Activated T-cell treated with anti-CD3 and anti-CD28 coated beads, Interleukin-2, amount 50 U/mL, for 4 hours (primary cell): ENCODE measurements around the gene SLC24A3. TPM values are rescaled to one million over a fixed set of nuclear protein-coding genes. Genes with fewer than 3 reads are reported as not detected.

Experiments used
- ATAC-seq, 2 donors: fragments of 200-7000 bp; cut with Tn5 transposase; one replicate each; pipeline ENCODE4 v1.10.0; 2021
- DNase-seq: peaks from one replicate; pipeline ENCODE4 v3.0.0-alpha.2; 2020
- H3K27me3 Mint-ChIP-seq: one replicate; pipeline ENCODE4 v1.8.0; 2021; ENCODE audit warnings: low read depth, mixed read lengths
- H3K36me3 Mint-ChIP-seq: one replicate; pipeline ENCODE4 v1.8.0; 2022; ENCODE audit warnings: mixed read lengths; ENCODE audit not compliant: insufficient read depth
- H3K4me1 Mint-ChIP-seq: one replicate; pipeline ENCODE4 v1.8.0; 2021; ENCODE audit warnings: low read depth, mixed read lengths
- H3K4me3 Mint-ChIP-seq: one replicate; pipeline ENCODE4 v1.8.0; 2021; ENCODE audit warnings: mild to moderate bottlenecking, moderate library complexity, mixed read lengths
- H3K9me3 Mint-ChIP-seq: one replicate; pipeline ENCODE4 v1.8.0; 2021; ENCODE audit warnings: mixed read lengths
- total RNA-seq, 3 donors: library from RNA; stranded (reverse); gene quantifications; one replicate each; pipeline ENCODE4 v1.2.1, GENCODE V29; 2021

Gene SLC24A3
- total RNA-seq, 3 donors from 2014 or later = 0.05 to 0.10 TPM; not detected in 1

- DNase-seq (no peak), ATAC-seq (no peak)
- no peaks in the 10 kb centered on the region for H3K9me3 Mint-ChIP-seq
- no peaks in the 10 kb centered on the region for H3K36me3 Mint-ChIP-seq
- peaks cover 17% of the 10 kb centered on the region for H3K27me3 Mint-ChIP-seq
- H3K4me3 Mint-ChIP-seq = no peak overlapping the region
- no peaks in the 10 kb centered on the region for H3K4me1 Mint-ChIP-seq
Measured at GRCh38 chr20:19218411-19218810, 6.0 kb downstream of the SLC24A3 start.

DNA sequence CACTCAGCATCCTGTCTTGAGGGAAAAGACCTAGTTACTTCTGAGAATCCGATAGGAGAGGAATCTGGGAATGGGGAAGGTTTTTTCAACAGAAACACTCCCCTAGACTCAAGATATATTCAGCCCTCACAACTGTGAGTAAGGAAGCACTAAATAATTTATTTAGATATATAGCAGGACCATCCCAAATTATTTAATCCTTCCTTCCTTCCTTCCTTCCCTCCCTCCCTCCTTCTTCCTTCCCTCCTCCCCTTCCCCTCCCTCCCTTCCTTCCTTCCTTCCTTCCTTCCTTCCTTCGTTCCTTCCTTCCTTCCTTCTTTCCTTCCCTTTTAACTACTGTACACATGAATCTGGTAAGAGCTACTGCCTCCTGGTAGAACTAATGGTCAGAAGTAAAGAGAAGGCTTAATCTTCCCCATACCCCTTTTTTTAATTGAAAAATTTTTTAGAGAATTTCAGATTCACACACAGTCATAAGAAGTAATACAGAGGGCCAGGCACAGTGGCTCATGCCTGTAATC is 10.1 kb downstream of the SLC24A3 start:
- no peaks in the 10 kb centered on the region for H3K4me1 Mint-ChIP-seq
- no peaks in the 10 kb centered on the region for H3K36me3 Mint-ChIP-seq
- ATAC-seq (no peak), DNase-seq (no peak)
- H3K4me3 Mint-ChIP-seq = no peak overlapping the region
- peaks cover 4% of the 10 kb centered on the region for H3K27me3 Mint-ChIP-seq
- H3K9me3 Mint-ChIP-seq = peaks cover 4% of the 10 kb centered on the region

DNA sequence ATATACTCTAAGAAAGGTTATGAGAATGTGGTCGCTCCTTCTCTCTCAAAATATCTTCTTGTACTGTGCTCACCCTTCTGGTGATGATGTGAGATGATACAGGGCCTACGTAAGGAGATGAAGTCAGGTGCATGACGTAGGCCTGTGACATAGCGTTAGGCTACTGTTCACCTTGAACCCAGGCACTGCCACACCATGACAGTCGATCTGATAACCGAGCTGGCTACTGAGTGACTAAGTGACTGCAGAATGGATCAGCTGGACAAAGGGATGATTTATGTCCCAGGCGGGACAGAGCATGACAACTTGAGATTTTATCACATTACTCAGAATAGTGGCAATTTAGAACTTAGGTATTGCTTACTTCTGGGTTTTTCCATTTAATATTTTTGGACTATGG is 11.2 kb downstream of the SLC24A3 start:
- DNase-seq (no peak), ATAC-seq (no peak)
- Mint-ChIP-seq H3K27me3 (peaks cover 4% of the 10 kb centered on the region), H3K9me3 (peaks cover 4% of the 10 kb centered on the region), H3K4me1 (no peaks in the 10 kb centered on the region), H3K36me3 (no peaks in the 10 kb centered on the region), H3K4me3 (no peak overlapping the region)

- Mint-ChIP-seq H3K4me3 (no peak overlapping the region), H3K36me3 (no peaks in the 10 kb centered on the region), H3K9me3 (no peaks in the 10 kb centered on the region), H3K27me3 (peaks cover under 1% of the 10 kb centered on the region), H3K4me1 (no peaks in the 10 kb centered on the region)
- DNase-seq (no peak), ATAC-seq (no peak)
Measured at GRCh38 chr20:19231359-19232035, 19.1 kb downstream of the SLC24A3 start.

DNA sequence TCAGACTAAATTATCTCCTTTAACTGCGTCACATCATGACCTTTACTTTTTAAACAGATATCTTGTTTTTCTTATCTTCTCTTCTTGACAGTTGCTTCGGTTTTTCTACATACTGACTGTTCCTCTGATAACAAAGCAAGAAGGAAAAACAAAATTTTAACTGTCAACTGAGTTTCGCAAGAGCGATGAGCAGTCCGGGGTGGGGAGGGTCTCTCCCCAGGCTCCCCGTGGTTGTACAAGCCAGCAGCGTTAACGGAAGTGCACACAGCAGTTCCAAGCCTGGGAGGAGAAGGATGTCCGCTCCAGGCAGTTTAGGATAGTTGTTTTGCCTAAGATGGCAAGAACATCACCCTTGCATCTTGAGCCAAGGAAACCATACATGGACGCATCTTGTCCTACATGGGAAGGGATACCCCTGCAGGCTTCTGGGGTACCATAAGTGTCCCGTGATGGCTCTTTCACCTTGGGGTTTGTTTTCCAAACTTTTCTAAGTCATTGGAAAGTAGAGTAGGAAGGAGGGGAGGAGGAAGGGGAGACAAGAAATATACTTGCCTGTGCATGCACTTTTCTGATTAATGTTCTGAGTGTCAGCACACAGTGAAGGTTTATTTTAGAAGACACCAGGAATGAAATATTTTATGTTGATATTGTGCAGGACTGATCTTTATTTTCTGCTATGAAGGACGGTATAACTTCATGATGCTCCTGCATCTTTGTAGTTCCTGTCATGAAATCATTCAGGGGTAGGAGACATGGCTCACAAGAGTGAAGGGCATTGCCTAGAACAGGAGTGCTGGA is 20.8 kb downstream of the SLC24A3 start:
- Mint-ChIP-seq H3K36me3 (no peaks in the 10 kb centered on the region), H3K9me3 (no peaks in the 10 kb centered on the region), H3K4me1 (no peaks in the 10 kb centered on the region), H3K4me3 (no peak overlapping the region), H3K27me3 (peaks cover 2% of the 10 kb centered on the region)
- no peak for DNase-seq
- ATAC-seq = no peak

DNA sequence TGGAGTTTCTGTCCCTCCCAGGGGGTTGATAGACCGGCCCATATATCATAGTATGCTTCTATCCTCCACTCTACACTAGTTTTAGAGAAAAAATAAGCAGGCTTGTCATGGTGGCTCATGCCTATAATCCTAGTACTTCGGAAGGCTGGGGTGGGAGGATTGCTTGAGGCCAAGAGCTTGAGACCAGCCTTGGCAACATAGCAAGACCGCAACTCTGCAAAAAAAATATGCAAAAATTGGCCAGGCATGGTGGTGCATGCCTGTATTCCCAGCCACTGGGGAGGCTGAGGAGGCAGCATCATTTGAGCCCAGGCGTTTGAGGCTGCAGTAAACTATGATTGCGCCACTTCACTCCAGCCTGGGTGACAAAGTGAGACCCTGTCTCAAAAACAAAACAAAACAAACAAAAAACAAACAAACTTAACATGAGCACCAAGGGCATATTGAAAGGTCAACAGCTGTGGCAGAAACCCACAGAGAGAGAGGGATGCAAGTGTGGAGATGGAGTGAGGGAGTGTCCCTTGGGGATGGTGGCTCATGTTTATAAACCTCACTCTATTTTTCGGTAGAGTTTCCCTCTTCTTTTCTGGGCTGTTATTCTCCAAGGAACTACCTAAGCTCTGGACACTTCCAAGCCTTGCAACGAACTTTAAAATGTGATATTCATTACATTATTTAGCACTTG is 24.1 kb downstream of the SLC24A3 start:
- no peak overlapping the region for H3K4me3 Mint-ChIP-seq
- H3K4me1 Mint-ChIP-seq = no peaks in the 10 kb centered on the region
- no peaks in the 10 kb centered on the region for H3K9me3 Mint-ChIP-seq
- H3K27me3 Mint-ChIP-seq = peaks cover 2% of the 10 kb centered on the region
- DNase-seq = no peak
- H3K36me3 Mint-ChIP-seq = no peaks in the 10 kb centered on the region
- no peak for ATAC-seq

- Mint-ChIP-seq H3K4me3 (no peak overlapping the region), H3K4me1 (no peaks in the 10 kb centered on the region), H3K9me3 (no peaks in the 10 kb centered on the region), H3K27me3 (peaks cover 2% of the 10 kb centered on the region), H3K36me3 (no peaks in the 10 kb centered on the region)
- DNase-seq = no peak
- no peak for ATAC-seq
Measured at GRCh38 chr20:19241440-19241839, 29.0 kb downstream of the SLC24A3 start.

DNA sequence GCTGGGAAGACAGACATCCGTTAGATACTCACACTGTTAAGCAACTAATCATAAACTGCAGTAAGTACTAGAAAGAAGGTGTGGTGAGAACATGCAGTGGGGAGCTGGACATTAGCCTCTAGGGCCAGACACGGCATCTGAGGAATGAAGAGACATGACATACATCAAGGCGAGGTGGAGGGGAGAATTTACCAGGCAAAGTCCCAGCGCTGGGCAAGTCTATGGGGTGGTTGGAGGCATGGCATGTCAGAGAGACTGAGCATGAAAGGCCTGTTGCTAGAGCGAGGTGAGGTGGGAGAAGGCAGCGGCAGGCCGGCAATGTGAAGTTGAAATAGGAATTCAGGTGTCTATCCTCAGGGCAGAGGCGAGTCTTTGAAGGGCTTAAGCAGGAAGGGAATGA is 31.8 kb downstream of the SLC24A3 start:
- no peaks in the 10 kb centered on the region for H3K9me3 Mint-ChIP-seq
- no peaks in the 10 kb centered on the region for H3K36me3 Mint-ChIP-seq
- ATAC-seq (no peak), DNase-seq (no peak)
- no peak overlapping the region for H3K4me3 Mint-ChIP-seq
- H3K27me3 Mint-ChIP-seq = no peaks in the 10 kb centered on the region
- no peaks in the 10 kb centered on the region for H3K4me1 Mint-ChIP-seq

DNA sequence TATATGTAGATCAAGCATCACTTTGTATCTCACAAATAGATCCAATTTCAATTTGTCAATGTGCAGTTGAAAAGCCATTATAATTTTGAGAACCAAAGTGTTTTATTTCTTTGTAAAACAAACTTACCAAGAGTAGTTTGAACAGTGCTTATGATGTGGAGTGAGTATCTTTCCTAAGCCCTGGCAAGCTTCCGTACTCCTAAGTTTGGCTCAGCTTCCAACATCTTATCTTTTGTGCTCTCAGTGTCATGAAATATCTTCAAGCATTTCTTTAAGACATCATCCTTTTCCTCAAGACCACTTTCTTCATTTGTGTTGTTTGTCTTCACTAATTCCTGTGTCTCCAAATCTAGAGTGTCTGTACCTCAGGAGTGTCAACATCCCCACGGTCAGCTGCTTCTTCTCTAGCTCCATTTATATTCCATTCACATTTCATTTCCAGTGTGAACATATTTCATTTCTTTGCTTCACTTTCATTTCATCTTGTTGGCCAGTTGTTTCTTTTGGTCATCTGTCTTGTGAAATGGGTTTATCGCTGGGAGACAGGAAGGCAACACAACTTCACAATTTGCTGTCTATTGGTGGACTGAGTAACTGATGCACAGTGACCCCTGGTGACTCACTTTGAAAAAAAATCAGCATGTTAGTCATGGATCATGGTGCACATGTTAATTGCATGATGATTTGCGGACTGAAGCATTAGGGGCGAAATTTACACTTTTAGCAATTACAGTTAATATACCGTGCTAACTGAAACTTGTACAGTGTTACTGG is 36.9 kb downstream of the SLC24A3 start:
- Mint-ChIP-seq H3K4me1 (no peaks in the 10 kb centered on the region), H3K27me3 (peaks cover 3% of the 10 kb centered on the region), H3K4me3 (no peak overlapping the region), H3K36me3 (no peaks in the 10 kb centered on the region), H3K9me3 (no peaks in the 10 kb centered on the region)
- no peak for ATAC-seq
- DNase-seq = no peak

DNA sequence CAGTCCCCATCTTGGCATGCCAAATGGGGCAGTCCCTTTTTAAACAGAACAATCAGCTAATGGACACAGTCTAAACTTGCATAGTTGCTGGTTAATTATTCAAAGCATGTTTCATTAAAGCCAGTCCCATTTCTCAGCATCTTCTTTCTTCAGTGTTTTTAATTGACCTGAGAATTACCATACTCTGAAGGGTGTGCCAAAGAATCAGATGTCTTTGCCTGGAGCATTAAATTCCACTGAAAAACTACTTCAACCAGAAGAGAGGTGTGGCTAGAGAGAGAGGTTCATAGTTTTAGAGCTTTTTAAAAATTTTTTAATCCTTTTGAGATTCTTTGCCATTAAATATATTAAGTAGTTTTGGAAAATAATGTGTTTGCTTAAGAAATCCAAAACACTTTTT is 37.9 kb downstream of the SLC24A3 start:
- DNase-seq (no peak), ATAC-seq (no peak)
- Mint-ChIP-seq H3K4me1 (no peaks in the 10 kb centered on the region), H3K4me3 (no peak overlapping the region), H3K36me3 (no peaks in the 10 kb centered on the region), H3K9me3 (no peaks in the 10 kb centered on the region), H3K27me3 (peaks cover 7% of the 10 kb centered on the region)

GRCh38 chr20:19251506-19251905 is 39.1 kb downstream of the SLC24A3 start:
- Mint-ChIP-seq H3K36me3 (no peaks in the 10 kb centered on the region), H3K4me1 (no peaks in the 10 kb centered on the region), H3K4me3 (no peak overlapping the region), H3K27me3 (peaks cover 7% of the 10 kb centered on the region), H3K9me3 (no peaks in the 10 kb centered on the region)
- DNase-seq (no peak), ATAC-seq (no peak)

DNA sequence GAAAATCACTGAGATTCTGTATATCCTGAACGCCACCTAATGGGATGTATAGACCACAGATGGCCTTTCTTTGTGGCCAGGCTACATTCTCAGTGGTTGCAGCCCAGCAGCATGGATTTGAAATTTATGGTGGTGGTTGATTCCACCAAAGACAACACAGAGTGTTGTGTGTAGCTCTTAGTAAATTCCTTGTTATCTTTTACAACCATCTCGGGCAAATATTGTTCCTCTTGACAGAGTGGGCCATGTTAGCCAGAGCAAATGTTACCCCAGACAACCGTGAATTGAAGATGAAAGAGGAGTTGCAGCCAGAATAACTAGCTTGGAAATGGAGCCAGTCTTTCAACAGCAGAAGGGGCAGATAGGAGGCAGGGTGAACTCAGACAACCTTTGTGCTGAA is 39.5 kb downstream of the SLC24A3 start:
- Mint-ChIP-seq H3K27me3 (peaks cover 7% of the 10 kb centered on the region), H3K9me3 (no peaks in the 10 kb centered on the region), H3K4me3 (no peak overlapping the region), H3K36me3 (no peaks in the 10 kb centered on the region), H3K4me1 (no peaks in the 10 kb centered on the region)
- DNase-seq = no peak
- no peak for ATAC-seq

DNA sequence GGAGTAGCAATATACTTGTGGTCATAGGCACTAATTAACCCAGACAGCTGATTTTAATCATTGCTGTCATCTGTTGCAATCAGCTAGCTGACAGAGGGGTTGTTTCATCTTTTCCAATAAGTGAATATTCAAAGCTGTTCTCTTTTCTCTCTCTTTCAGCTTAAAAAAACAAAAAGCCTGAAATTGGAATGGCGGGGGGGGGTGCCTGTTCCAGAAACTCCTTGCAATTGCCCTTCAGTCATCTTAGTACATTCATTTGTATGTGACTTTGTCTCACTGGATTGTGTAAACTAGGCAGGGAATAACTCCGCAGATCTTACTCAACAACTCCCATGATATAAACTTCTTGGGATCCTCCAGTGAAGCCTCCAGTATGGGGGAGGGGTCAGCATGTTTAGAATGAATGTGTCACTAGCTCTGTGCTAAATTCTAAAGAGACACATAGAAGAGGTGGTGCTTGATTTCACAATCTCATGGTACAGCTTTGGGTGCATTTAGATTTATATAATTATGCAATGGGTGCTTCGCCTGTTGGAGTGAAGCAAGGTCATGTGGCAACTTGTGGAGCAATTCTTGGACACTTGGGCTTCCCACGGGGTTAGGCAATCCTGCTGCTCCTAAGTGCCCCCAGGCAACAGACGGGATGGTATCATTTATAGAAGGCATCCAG is 40.1 kb downstream of the SLC24A3 start:
- Mint-ChIP-seq H3K4me1 (no peaks in the 10 kb centered on the region), H3K27me3 (peaks cover 7% of the 10 kb centered on the region), H3K4me3 (no peak overlapping the region), H3K36me3 (no peaks in the 10 kb centered on the region), H3K9me3 (no peaks in the 10 kb centered on the region)
- no peak for ATAC-seq
- DNase-seq = no peak

DNA sequence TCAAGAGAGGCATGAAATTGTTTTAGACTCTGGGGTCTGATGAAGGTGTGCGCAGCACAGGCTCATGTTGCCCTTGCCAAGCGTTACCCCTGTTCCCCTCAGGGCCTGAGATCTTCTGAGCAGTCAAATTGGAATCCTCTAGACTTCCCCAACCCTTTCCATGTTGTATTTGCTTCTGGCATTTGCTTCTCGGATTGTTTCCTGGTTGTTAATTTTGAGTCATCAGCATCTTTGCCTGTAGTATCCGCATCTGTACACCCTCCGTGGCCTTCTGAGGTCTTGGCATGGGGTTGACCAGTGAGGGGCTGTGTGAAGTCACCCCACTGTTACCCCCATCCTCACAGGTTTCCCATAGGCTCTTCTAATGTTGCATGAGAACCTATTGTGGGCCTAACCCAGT is 40.9 kb downstream of the SLC24A3 start:
- H3K9me3 Mint-ChIP-seq = no peaks in the 10 kb centered on the region
- ATAC-seq = no peak
- H3K4me3 Mint-ChIP-seq = no peak overlapping the region
- H3K27me3 Mint-ChIP-seq = peaks cover 7% of the 10 kb centered on the region
- no peaks in the 10 kb centered on the region for H3K4me1 Mint-ChIP-seq
- no peaks in the 10 kb centered on the region for H3K36me3 Mint-ChIP-seq
- DNase-seq = no peak
